RWPE2 (cell line): ENCODE measurements around the gene HECTD4.

Experiments
- ATAC-seq: fragments of 200-7000 bp; cut with Tn5 transposase; 3 replicates; pipeline ENCODE4 v1.9.1; 2021; ENCODE audit warnings: low read depth
- DNase-seq: peaks from one replicate; pipeline ENCODE4 v3.0.0-alpha.2; 2020; ENCODE audit warnings: low spot score
- H3K27ac ChIP-seq: fragments of 450-650 bp; 2 replicates; pipeline ENCODE4 v1.5.1; 2017; ENCODE audit warnings: mild to moderate bottlenecking; ENCODE audit not compliant: poor library complexity, severe bottlenecking
- H3K27me3 ChIP-seq: fragments of 250-450 bp; sonication (Bioruptor Pico); 2 replicates; pipeline ENCODE4 v1.5.1; 2021; ENCODE audit warnings: mild to moderate bottlenecking, moderate library complexity; ENCODE audit not compliant: insufficient read depth, poor library complexity, severe bottlenecking
- H3K36me3 ChIP-seq: fragments of 250-450 bp; sonication (Bioruptor Pico); 2 replicates; pipeline ENCODE4 v1.5.1; 2020; ENCODE audit warnings: low read depth, mild to moderate bottlenecking, moderate library complexity
- H3K4me1 ChIP-seq: fragments of 250-450 bp; sonication (Bioruptor Pico); 2 replicates; pipeline ENCODE4 v1.5.1; 2021; ENCODE audit warnings: mild to moderate bottlenecking, moderate library complexity; ENCODE audit not compliant: insufficient read depth, poor library complexity, severe bottlenecking
- H3K4me3 ChIP-seq: fragments of 250-450 bp; sonication (Bioruptor Pico); 2 replicates; pipeline ENCODE4 v1.5.1; 2021; ENCODE audit warnings: mild to moderate bottlenecking, moderate library complexity; ENCODE audit not compliant: severe bottlenecking
- H3K9me3 ChIP-seq: fragments of 250-450 bp; sonication (Bioruptor Pico); 2 replicates; pipeline ENCODE4 v1.5.1; 2021; ENCODE audit warnings: mild to moderate bottlenecking, moderate library complexity; ENCODE audit not compliant: severe bottlenecking
- CTCF ChIP-seq: fragments of 450-650 bp; IDR thresholded peaks from one replicate; pipeline ENCODE4 v1.5.1; 2017; ENCODE audit warnings: mild to moderate bottlenecking, moderate library complexity; ENCODE audit not compliant: poor library complexity, severe bottlenecking

Gene HECTD4, protein sequence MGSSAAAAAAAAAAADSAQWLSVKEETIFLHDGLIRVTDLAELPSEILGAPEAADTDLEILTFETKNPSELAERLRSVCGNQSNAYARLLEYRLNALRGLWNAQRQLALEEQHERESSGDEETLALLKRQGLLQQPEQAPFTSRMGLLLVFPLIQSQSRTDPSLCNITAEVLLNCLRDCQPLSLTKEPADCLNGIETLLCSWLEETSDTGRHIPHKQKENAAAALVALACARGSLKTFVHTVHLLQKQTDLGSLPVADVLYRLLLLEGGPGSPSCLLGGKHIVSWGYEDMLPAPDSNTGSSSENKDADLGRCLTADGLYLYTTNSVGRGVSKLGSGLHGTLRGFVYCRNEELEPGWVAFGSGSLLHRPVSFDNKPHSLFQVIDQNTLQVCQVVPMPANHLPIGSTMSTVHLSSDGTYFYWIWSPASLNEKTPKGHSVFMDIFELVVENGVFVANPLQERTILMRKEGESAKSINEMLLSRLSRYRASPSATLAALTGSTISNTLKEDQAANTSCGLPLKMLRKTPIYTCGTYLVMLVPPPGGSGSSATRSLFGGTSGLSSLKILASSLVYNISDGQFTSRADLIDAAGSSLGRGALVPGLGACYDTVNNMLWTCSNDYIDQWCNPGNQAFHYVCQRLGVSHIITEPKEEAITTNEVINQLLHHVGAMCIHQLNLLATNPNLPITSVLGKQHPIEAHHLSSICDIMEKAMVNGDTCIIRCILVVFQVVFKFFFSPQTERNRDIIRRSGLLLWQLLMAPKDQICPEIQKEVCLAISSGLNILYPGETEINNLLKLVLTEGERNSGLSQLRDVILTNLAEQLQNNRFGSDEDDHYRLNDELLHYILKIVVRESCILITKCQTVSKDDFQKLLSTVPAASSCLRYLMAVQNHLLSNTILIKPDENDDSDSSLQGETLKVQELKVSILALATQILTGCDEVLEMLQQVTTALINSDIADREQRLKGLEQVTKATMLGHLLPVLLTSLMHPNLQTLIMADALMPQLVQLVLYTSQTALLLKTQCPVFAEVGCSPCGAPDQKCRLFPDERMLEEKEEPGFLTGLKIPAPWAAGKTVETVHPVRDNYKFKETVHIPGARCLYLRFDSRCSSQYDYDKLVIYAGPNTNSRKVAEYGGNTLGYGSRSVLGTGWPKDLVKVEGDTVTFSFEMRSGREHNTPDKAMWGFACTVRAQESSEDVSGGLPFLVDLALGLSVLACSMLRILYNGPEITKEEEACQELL (N-terminal part only)

DNA sequence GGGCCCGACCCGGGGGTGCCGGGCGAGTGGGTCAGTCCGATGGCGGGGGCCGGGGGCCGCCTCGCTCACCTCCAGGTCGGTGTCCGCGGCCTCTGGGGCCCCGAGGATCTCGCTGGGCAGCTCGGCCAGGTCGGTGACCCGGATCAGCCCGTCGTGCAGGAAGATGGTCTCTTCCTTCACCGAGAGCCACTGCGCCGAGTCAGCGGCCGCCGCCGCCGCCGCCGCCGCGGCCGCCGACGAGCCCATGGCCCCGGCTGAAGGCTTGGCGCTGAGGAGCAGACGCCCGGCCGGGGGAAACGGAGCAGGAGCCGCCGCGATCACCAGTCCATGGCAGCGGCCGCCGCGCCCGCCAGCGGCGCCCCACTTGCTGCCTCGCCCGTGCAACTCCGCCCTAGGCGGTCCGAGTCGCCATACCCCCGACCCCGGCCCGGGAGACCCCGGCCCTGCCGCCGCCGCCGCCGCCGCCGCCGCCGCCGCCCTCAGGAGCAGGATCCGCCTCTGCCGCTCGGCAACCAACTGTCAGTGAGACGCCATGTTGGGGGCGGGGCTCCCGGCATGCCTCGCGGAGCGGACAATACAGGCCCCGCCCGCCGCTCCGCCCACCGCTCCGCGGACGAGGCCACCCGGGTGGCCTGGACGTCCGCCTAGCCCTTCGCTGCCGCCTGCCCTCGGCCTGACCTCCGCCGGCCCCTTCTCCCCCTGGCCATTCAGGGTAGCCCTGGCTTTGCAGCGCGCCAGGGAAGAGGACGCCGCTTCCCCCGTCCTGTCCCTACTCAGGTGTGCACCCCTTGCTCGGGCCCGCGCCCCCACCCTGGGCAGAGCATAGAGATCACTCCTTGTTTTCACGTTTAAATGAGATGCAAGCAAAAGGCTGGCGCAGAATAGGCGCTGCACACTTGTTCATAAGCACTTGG lies at the start of gene HECTD4:
HECTD4 (minus strand) TSS at position 549 of the 914 bp plus-strand sequence; CDS start at position 246, 303 bp downstream.
- DNase-seq: peak; percentile 95
- Histone ChIP-seq H3K4me3 (peak within 1 kb of the TSS; percentile 96), H3K4me1 (no peaks in the 10 kb centered on the region), H3K27me3 (no peaks in the 10 kb centered on the region), H3K9me3 (no peaks in the 10 kb centered on the region), H3K27ac (peak within 1 kb of the TSS; percentile 50), H3K36me3 (no peaks in the 10 kb centered on the region)
- peak; percentile 94 for ATAC-seq
- no peak for TF ChIP-seq CTCF

DNA sequence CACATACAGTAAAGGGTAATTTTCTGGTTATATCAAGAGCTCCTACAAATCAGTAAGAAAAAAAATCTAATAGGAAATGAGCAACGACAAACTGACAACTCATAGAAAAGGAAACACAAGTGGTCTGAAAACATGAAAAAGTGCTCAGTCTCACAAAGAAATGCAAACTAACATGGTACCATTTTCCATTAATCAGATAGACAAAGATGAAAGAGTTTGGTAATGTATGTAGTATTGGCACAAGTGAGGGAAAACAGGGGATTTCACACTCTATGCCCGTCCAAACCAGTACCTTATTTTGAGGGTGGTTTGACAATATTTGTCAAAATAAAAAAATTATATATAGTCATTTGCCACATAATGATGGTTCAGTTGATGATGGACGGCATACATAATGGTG lies 49.7 kb upstream of the HECTD4 start:
- DNase-seq: no peak

DNA sequence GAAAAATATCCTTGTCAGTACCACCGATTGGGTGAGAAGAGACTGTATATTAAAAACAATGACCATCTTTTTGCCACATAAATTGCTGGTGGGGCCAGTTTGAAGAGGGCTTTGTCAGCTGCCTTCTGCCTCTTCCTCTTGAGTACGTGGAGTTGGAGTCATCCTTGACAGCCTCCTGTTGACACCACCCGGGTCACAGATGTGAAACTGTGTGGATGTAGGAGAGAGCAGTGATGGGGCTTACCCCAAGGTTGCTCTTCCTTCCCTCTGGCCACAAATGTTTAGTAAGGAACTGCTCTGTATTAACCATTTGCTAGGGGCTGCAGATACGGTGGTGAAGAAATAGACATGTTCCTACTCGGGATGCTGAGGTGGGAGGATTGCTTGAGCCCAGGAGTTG lies 48.7 kb upstream of the HECTD4 start:
- DNase-seq: no peak

More for the DNA sequence above, 49.7 kb upstream of the HECTD4 start:
- Histone ChIP-seq H3K27ac (no peak overlapping the region), H3K4me3 (no peak overlapping the region), H3K9me3 (peaks cover 2% of the 10 kb centered on the region), H3K27me3 (no peaks in the 10 kb centered on the region), H3K4me1 (no peaks in the 10 kb centered on the region), H3K36me3 (peaks cover 24% of the 10 kb centered on the region)
- no peak for ATAC-seq
- TF ChIP-seq CTCF: no peak

More for the DNA sequence above, 48.7 kb upstream of the HECTD4 start:
- no peak for ATAC-seq
- H3K4me1 ChIP-seq: no peaks in the 10 kb centered on the region
- no peaks in the 10 kb centered on the region for H3K27me3 ChIP-seq
- H3K36me3 ChIP-seq: peaks cover 28% of the 10 kb centered on the region
- no peak for TF ChIP-seq CTCF
- no peak overlapping the region for H3K27ac ChIP-seq
- H3K4me3 ChIP-seq: no peak overlapping the region
- H3K9me3 ChIP-seq: no peaks in the 10 kb centered on the region
